ENCODE data around the gene TMEM233.
"Not testable (repeated sequence)": the region's sequence is repeated elsewhere in the genome, so short reads cannot be mapped to it uniquely, and the experiment has no call there.

The TMEM233 gene

GRCh38 chr12:119609358-119609757, 15.8 kb downstream of the TMEM233 start:
- no peak for TF ChIP-seq CTCF (IDR thresholded peaks at IDR 0.05; ENCODE audit: extremely low read depth, missing control alignments)
- no peak for DNase-seq (ENCODE audit: low spot score)

DNA sequence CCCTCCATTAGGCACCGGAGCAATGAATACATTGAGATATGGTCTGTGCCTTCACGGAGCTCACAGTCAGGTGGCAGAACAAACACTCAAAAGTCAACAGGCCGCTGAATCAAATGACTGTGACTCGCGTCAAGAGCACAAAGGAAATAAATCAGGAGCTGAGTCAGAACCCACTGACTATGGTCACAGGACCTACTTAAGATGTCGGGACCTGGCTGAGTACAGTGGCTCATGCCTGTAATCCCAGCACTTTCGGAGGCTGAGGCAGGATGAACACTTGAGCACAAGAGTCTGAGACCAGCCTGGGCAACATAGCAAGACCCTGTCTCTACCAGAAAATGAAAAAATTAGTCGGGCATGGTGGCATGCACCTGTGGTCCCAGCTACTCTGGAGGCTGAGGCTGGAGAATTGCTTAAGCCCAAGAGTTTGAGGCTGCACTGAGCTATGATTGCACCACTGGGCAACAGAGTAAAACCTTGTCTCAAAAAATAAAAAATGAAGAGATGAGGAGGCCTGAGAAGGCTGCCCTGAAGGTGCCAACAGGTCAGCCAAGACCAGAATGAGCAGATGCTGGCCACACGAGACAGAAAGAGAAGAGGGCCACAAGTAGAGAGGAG, 19.9 kb downstream of the TMEM233 start:
- DNase-seq (ENCODE audit: low spot score): no peak
- no peak for TF ChIP-seq CTCF (IDR thresholded peaks at IDR 0.05; ENCODE audit: extremely low read depth, missing control alignments)

DNA sequence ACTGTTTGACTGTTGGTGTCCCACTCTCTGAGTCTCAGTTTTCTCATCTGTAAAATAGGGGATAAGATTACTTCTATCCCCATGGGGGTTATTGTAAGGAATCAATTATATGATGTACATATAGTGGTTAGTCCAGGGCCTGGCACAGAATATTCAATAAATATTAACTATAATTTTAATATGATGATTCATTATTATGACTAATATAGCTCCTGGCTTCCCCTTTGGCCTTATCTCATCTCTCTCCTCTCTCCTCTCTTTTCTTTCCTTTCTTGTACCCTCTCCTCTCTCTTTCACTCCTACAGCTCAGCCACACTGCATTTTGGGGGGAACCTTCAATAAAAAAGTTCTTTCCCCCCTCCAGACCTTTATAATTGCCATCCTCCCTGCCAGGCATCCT, 21.1 kb downstream of the TMEM233 start:
- TF ChIP-seq CTCF (IDR thresholded peaks at IDR 0.05; ENCODE audit: extremely low read depth, missing control alignments): no peak
- DNase-seq (ENCODE audit: low spot score): no peak

DNA sequence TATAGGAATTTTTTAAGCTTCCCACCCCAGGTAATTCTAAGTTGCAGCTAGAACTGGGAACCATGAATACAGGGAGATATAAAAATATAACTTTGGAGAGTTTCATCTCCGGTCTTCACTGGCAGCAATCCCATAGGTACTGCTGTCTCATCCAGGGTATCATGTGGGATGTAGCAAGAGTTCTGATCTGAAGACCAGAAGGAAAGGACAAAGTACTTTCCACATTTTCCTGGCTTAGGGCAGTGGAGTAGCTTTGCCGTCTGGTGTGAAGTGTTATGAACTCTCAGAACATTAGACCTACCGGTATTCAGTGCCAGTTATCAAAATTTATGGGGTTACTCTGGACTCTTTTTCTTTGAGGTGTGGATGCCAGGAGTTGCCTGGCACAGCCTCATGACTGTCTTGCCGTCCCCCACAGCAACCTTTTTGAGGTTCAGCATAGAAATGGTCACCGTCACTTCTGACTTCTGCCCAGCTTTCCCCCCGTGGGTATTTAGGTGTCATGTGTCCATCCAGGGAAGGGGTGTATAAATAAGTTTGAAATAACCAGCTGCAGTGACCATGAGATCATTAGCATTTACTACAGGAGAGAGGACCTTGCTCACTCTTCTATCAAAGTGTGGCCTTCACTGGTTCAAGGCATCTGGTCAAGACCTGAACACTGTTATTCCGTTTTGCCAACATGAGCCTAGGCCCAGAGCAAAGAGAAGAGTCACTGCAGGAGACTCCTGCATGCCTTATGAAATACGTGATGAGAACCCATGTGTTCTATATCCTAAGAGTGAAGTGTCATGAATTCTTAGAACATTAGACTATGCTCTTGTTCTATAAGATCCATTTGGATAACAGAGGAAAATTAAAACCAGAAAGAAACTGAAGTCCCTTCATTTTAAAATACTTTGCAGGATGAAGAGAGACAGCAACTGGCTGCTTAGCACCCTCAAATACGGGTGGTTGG, 22.2 kb downstream of the TMEM233 start:
- no peak for DNase-seq (ENCODE audit: low spot score)

GRCh38 chr12:119618328-119618896, 24.8 kb downstream of the TMEM233 start:
- not testable (repeated sequence) for DNase-seq (ENCODE audit: low spot score)

More for the DNA sequence above, 22.2 kb downstream of the TMEM233 start:
- no peak for TF ChIP-seq CTCF (IDR thresholded peaks at IDR 0.05; ENCODE audit: extremely low read depth, missing control alignments)

- TF ChIP-seq CTCF (IDR thresholded peaks at IDR 0.05; ENCODE audit: extremely low read depth, missing control alignments): no peak
- no peak for DNase-seq (ENCODE audit: low spot score)
These were observed 26.9 kb downstream of the TMEM233 start for GRCh38 chr12:119620490-119620889.

GRCh38 chr12:119621878-119622277, 28.3 kb downstream of the TMEM233 start:
- TF ChIP-seq CTCF (IDR thresholded peaks at IDR 0.05; ENCODE audit: extremely low read depth, missing control alignments): no peak
- no peak for DNase-seq (ENCODE audit: low spot score)

Data from GM20000 (cell line).